Upper lobe of left lung (tissue), 4 donors: ENCODE measurements around the gene GALNT3.

Source experiments
- EP300 ChIP-seq, 4 donors: sonication (generic); formaldehyde crosslinking; IDR thresholded peaks; one replicate each; pipeline ENCODE4 v1.5.1; 2017; ENCODE audit warnings: antibody characterized with exemption in 4 of 4, control low read depth in 2 of 4
- POLR2A ChIP-seq, 4 donors: fragments of 450-650 bp; IDR thresholded peaks; one replicate each; pipeline ENCODE4 v1.5.1; 2016 to 2017; ENCODE audit warnings: antibody characterized with exemption in 4 of 4, mild to moderate bottlenecking in 2 of 4
- POLR2AphosphoS5 ChIP-seq, 2 donors: sonication (generic); formaldehyde crosslinking; IDR thresholded peaks; one replicate each; pipeline ENCODE4 v1.5.1; 2017; ENCODE audit warnings: antibody characterized with exemption in 2 of 2
- TF ChIP-seq, protein P1 (sequence below), 6 experiments: fragments of 450-650 bp in 4 of 6; fragments of 200-600 bp in 2 of 6; sonication (generic) in 2 of 6; IDR thresholded peaks; one replicate each; pipeline ENCODE4 v1.5.1; 2016 to 2019; ENCODE audit warnings: antibody characterized with exemption in 6 of 6

GRCh38 chr2:165697748-165698443, 96.2 kb downstream of the GALNT3 start:
- TF ChIP-seq POLR2A (IDR thresholded peaks at IDR 0.05) (no peak), POLR2AphosphoS5 (IDR thresholded peaks at IDR 0.05) (no peak), EP300 (IDR thresholded peaks at IDR 0.05) (no peak)
- TF ChIP-seq, protein P1, sequence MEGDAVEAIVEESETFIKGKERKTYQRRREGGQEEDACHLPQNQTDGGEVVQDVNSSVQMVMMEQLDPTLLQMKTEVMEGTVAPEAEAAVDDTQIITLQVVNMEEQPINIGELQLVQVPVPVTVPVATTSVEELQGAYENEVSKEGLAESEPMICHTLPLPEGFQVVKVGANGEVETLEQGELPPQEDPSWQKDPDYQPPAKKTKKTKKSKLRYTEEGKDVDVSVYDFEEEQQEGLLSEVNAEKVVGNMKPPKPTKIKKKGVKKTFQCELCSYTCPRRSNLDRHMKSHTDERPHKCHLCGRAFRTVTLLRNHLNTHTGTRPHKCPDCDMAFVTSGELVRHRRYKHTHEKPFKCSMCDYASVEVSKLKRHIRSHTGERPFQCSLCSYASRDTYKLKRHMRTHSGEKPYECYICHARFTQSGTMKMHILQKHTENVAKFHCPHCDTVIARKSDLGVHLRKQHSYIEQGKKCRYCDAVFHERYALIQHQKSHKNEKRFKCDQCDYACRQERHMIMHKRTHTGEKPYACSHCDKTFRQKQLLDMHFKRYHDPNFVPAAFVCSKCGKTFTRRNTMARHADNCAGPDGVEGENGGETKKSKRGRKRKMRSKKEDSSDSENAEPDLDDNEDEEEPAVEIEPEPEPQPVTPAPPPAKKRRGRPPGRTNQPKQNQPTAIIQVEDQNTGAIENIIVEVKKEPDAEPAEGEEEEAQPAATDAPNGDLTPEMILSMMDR (IDR thresholded peaks at IDR 0.05), result no peak
